Activated naive CD8-positive, alpha-beta T cell treated with anti-CD3 and anti-CD28 coated beads, Interleukin-2, amount 10 ng/mL, durations not matched to agents 7 days and 5 days (primary cell): ENCODE measurements around the gene CCDC134. TPM values are rescaled to one million over a fixed set of nuclear protein-coding genes. Genes with fewer than 3 reads are reported as not detected.
A peak's percentile ranks its signal among the peaks of the same experiment; 100 is the strongest.

ENCODE experiments used
- ATAC-seq: fragments of 150-1000 bp; cut with Tn5 transposase; one replicate; pipeline ENCODE4 v1.10.0; 2021; ENCODE audit warnings: low read depth, moderate library complexity
- POLR2A ChIA-PET: fragments of 350-600 bp; sonication (Branson Sonifier 250); formaldehyde crosslinking; loops from one replicate; lab custom pipeline; 2021; ENCODE audit warnings: antibody characterized with exemption; lab: Charles Lee
- DNase-seq: peaks from one replicate; pipeline ENCODE4 v3.0.0; 2021
- H3K27ac Mint-ChIP-seq: one replicate; pipeline ENCODE4 v1.8.0; 2022; ENCODE audit warnings: mild to moderate bottlenecking, mixed read lengths
- H3K27me3 Mint-ChIP-seq: one replicate; pipeline ENCODE4 v1.8.0; 2022; ENCODE audit warnings: mild to moderate bottlenecking, moderate library complexity, mixed read lengths
- H3K36me3 Mint-ChIP-seq: one replicate; pipeline ENCODE4 v1.8.0; 2021; ENCODE audit warnings: mild to moderate bottlenecking, mixed read lengths
- H3K4me1 Mint-ChIP-seq: one replicate; pipeline ENCODE4 v1.8.0; 2021; ENCODE audit warnings: mixed read lengths
- H3K4me3 Mint-ChIP-seq: one replicate; pipeline ENCODE4 v1.8.0; 2022; ENCODE audit warnings: mild to moderate bottlenecking, moderate library complexity, mixed read lengths
- H3K9me3 Mint-ChIP-seq: one replicate; pipeline ENCODE4 v1.8.0; 2021; ENCODE audit warnings: mixed read lengths
- total RNA-seq, 2 experiments: library from RNA; stranded (reverse); gene quantifications; one replicate each; pipeline ENCODE4 v1.2.3, GENCODE V29; 2021

Gene CCDC134
- total RNA-seq: 10 to 100 TPM; 28.2 to 29.2 TPM

DNA sequence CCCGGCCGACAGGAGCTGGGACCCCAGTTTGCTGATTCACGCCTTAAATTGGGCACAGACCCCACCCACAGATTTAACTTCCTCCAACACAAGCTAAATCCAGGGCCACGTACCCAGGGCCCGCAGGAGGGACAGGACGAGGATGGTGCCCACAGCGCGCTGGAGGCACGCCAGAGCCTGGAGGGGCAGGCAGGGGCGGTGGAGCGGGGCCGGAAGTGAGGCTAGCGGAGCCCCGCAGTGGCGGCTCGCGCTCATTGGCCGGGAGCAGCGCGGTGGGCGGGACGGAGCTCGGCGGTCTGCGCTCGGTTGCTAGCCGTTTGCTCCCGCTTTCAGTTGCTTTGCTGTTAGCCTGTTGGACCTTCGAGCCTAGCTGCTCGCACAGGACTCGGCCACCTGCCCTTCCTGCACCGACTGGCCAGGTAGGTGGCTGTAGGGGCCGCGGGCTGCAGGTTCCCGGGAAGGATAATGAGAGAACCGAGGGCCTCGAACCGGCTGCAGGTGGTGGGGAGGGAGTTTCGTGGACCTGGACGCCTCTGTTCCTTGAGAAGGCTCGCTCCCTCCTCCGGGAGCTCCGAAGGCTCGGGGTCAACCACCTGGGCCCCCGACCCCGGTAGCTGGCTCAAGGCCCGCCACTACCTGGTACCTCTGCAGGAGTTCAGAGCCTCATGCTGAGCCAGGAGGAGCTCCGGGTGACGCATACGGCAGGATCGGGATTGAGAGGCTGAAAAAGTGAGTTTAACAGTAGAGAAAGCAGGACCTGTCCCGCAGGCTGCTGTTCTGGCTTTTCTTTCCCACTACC, at the start of gene CCDC134:
TSS of gene CCDC134 (plus strand) at position 332 of the 799 bp plus-strand sequence. CDS start 8,212 bp downstream, outside the sequence.
- POLR2A ChIA-PET: interaction anchor here (0.6 to 5.7 kb wide), 34 partner anchors 9 to 814 kb away, joined by 3 to 250 read pairs (median 4); partner anchors contain the start of genes CENPM, DESI1, MEI1 and NDUFA6

DNA sequence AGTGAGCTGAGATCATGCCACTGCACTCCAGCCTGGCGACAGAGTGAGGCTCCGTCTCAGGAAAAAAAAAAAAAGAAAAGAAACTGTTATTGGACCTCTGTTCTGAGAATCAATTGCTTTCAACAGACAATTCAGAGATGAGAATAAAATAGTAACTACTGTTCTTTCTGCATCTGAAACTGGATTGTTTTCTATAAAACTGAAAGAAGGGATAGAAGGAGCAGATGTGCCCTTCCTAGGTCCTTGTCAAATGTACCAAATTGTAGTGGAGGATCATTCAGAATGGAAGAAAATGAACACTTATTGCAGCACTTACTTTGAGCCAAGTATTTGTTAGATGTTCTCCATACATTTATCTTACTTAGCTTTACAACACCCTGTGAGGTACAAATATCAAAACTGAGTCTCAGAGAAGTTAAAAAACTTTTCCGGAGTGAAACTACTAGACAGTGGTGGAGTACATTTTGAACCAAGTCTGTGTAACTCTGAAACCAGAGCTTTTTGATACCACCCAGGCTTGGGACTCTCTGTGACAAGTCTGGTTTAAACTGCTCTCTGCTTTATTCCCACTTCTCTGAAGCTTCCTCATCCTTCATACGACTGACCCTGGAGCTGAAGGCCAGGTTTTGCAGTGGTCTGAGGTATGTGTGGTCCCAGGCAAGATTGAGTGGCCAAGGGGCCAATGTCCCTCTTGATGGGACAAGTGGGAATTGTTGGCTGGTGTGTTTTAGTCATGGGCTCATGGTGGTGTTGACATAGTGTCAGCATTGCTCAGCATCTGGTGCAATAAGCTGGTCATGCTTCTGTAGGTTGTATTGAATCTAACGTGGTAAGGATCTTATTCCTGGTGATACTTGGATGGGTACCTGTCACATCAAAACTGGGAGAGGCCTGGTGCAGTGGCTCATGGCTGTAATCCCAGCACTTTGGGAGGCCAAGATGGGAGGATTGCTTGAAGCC, 48.2 kb upstream of the CCDC134 start:
- no peak overlapping the region for H3K27ac Mint-ChIP-seq
- H3K4me3 Mint-ChIP-seq: no peak overlapping the region
- H3K4me1 Mint-ChIP-seq: no peaks in the 10 kb centered on the region
- H3K27me3 Mint-ChIP-seq: peaks cover 12% of the 10 kb centered on the region
- DNase-seq: no peak
- H3K36me3 Mint-ChIP-seq: no peaks in the 10 kb centered on the region
- ATAC-seq: no peak
- POLR2A ChIA-PET: interaction anchor here (0.7 kb wide), 1 partner anchor 12 kb away, joined by 4 read pairs; no protein-coding TSS in a partner anchor
- no peaks in the 10 kb centered on the region for H3K9me3 Mint-ChIP-seq

More for the DNA sequence above, at the start of gene CCDC134:
- DNase-seq: peak; percentile 94
- ATAC-seq: peak; percentile 97
- Mint-ChIP-seq H3K27ac (peak within 1 kb of the TSS; percentile 97), H3K4me3 (peak within 1 kb of the TSS; percentile 98), H3K9me3 (no peaks in the 10 kb centered on the region), H3K27me3 (no peaks in the 10 kb centered on the region), H3K4me1 (peaks cover 40% of the 10 kb centered on the region), H3K36me3 (peaks cover 15% of the 10 kb centered on the region)

DNA sequence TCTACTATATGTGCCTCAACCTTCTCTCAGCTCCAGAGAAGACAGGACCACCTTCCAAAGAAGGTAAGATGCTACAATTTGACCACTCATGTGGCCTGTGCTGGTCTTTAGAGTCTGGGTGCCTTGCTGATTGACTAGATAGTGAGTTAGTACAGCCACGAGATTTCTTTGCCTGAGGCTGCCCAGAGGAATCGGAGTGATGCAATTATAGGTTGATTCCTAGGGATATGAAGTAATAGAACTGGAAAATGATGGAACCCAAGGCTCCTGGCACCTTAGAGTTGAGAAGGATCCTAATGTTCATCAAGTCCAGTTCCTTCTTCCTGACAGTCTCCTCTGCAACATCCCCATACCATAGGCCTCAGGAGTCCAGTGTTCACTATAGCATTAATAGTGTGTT, 46.5 kb upstream of the CCDC134 start:
- Mint-ChIP-seq H3K27ac (no peak overlapping the region), H3K4me3 (no peak overlapping the region)
- POLR2A ChIA-PET: no interaction called here

DNA sequence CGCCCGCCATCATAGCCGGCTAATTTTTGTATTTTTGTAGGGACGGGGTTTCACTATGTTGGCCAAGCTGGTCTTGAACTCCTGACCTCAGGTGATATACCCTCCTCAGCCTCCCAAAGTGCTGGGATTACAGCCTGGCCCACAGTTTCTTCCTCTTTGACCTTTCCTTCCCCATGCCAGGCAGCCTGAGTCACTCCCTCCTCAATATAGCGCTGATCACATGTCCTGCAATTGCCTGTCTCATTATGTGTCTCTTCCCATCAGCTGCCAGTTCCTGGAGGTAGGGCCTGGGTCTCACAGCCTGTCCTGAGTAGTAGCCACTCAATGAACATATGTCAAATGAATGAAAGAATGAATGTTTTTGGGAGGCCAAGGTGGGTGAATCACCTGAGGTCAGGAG, 43.0 kb upstream of the CCDC134 start:
- peaks cover 4% of the 10 kb centered on the region for H3K27me3 Mint-ChIP-seq
- no peaks in the 10 kb centered on the region for H3K9me3 Mint-ChIP-seq
- ATAC-seq: no peak

More for the DNA sequence above, 46.5 kb upstream of the CCDC134 start:
- Mint-ChIP-seq H3K4me1 (no peaks in the 10 kb centered on the region), H3K36me3 (no peaks in the 10 kb centered on the region), H3K27me3 (peaks cover 12% of the 10 kb centered on the region), H3K9me3 (no peaks in the 10 kb centered on the region)
- no peak for DNase-seq
- no peak for ATAC-seq

DNA sequence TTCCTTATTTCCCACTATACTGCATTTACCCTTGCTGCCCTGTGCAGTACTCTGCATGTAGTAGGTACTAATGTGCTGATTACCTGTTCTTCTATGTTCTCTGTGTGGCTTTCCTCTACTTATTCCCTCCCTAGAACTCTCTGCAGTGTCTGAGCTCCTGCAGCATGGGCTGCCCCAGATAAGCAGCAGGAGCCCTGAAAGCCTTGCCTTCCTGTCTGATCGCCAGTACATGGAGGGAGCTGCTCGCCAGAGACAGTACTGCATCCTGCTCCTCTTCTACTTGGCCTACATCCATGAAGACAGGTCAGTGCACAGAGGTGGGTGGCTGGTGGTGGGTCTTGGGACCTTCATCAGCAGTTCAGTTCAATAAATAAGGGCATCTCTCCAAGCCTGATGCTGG, 42.2 kb upstream of the CCDC134 start:
- ATAC-seq (no peak), DNase-seq (no peak)
- peaks cover 4% of the 10 kb centered on the region for H3K27me3 Mint-ChIP-seq
- POLR2A ChIA-PET: no interaction called here
- H3K36me3 Mint-ChIP-seq: no peaks in the 10 kb centered on the region
- H3K27ac Mint-ChIP-seq: no peak overlapping the region
- no peaks in the 10 kb centered on the region for H3K9me3 Mint-ChIP-seq
- no peak overlapping the region for H3K4me3 Mint-ChIP-seq
- H3K4me1 Mint-ChIP-seq: peaks cover 1% of the 10 kb centered on the region

More for the DNA sequence above, 43.0 kb upstream of the CCDC134 start:
- Mint-ChIP-seq H3K36me3 (no peaks in the 10 kb centered on the region), H3K27ac (no peak overlapping the region), H3K4me1 (no peaks in the 10 kb centered on the region), H3K4me3 (no peak overlapping the region)
- POLR2A ChIA-PET: no interaction called here
- no peak for DNase-seq

DNA sequence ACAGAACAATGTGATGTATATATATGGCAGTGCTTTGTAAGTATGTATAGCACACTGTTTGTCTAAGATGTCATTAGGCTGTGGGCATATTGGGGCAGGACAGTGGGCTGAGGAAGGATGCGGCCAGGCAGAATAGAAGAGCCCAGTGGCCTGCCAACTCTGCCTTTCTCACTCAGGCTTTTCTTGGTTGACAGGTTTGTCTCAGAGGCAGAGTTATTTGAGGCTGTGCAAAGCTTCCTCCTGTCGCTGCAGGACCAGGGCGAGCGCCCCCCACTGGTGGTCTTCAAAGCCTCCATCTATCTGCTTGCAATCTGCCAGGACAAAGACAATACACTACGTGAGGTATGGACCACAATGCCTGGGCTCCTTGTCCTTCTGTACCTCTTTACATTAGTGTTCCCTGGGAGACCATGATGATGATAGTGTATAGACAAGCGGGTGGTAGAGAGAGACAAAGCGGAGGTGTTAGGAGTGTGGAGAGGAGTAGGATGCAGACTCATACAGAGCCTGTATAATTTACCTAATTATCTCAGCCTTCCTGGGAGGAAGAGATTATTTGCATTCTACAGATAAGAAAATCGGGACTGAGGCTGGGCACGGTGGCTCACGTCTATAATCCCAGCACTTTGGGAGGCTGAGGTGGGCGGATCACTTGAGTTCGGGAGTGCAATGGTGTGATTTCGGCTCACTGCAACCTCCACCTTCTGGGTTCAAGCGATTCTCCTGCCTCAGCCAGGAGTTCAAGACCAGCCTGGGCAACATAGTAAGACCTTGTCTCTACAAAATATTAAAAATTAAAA, 37.3 kb upstream of the CCDC134 start:
- peaks cover 1% of the 10 kb centered on the region for H3K4me1 Mint-ChIP-seq
- no peak overlapping the region for H3K27ac Mint-ChIP-seq
- ATAC-seq (no peak), DNase-seq (peak; percentile 48)
- no peaks in the 10 kb centered on the region for H3K27me3 Mint-ChIP-seq
- H3K9me3 Mint-ChIP-seq: no peaks in the 10 kb centered on the region
- no peak overlapping the region for H3K4me3 Mint-ChIP-seq
- POLR2A ChIA-PET: no interaction called here
- no peaks in the 10 kb centered on the region for H3K36me3 Mint-ChIP-seq

DNA sequence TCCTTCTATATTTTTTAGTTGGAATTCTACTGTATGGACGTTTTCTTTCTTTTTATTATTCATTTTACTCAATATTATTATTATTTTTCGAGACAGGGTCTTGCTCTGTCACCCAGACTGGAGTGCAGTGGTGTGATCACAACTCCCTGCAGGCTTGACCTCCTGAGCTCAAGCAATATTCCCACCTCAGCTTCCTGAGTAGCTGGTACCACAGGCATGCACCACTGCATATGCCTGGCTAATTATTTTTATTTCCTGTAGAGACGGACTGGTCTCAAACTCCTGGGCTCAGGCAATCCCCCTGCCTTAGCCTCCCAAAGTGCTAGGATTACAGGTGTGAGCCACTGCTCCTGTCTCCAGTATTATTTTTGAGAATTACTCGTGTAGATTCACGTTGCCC, 34.0 kb upstream of the CCDC134 start:
- no peak for ATAC-seq
- DNase-seq: no peak
- Mint-ChIP-seq H3K27me3 (peaks cover 2% of the 10 kb centered on the region), H3K9me3 (no peaks in the 10 kb centered on the region), H3K36me3 (no peaks in the 10 kb centered on the region), H3K4me1 (peaks cover 1% of the 10 kb centered on the region), H3K27ac (no peak overlapping the region), H3K4me3 (no peak overlapping the region)
- POLR2A ChIA-PET: no interaction called here

DNA sequence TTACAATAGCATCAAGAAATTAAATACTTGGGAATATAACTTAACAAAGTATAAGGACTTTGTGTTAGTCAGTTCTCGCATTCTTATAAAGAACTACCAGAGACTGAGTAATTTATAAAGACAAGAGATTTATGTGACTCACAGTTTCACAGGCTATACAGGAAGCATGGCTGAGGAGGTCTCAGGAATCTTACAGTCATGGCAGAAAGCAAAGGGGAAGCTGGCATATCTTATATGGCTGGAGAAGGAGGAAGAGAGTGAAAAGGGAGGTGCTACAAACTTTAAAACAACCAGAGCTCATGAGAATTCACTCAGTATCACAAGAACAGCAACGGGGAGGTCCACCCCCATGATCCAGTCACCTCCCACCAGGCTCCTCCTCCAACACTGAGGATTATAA, 32.0 kb upstream of the CCDC134 start:
- no peak for ATAC-seq
- Mint-ChIP-seq H3K4me3 (no peak overlapping the region), H3K27me3 (peaks cover 2% of the 10 kb centered on the region), H3K4me1 (no peaks in the 10 kb centered on the region), H3K27ac (no peak overlapping the region), H3K9me3 (no peaks in the 10 kb centered on the region), H3K36me3 (no peaks in the 10 kb centered on the region)
- POLR2A ChIA-PET: interaction anchor here (2.4 kb wide), 1 partner anchor 13 kb away, joined by 9 read pairs; no protein-coding TSS in a partner anchor
- no peak for DNase-seq

DNA sequence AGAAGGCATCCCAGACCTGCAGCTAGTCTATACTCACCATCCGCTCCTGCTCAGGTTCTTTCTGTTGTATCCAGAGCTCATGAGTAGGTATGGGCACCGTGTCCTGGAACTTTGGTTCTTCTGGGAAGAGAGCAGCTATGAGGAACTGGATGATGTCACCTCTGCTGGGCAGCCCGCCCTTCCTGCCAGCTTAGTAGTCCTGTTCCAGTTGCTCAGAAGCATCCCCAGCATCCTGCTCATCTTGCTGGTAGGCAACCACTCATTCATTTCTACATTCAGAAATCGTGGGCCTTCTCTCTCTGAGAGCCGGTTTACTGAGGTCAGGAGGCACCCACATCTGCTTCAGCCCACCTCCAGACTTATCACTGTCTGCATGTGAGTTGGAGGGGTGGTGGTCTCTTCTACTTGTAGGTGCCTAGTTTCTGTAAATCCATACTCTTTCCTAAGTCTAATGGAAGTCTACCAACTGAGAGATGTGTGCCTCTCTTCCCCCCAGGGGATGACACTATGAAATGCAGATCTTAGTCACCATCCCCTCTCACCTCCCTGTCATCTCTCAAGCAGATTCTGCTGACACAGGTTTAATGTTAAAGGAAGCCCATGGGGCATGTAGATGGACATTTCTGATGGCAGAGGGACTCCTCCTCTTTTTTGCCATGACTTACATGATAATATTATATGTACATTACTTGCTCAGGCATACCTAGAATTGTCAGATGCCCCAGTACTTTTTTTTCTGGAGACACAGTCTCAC, 29.6 kb upstream of the CCDC134 start:
- POLR2A ChIA-PET: interaction anchor here (0.9 kb wide), 1 partner anchor 10 kb away, joined by 5 read pairs; no protein-coding TSS in a partner anchor
- Mint-ChIP-seq H3K4me3 (no peak overlapping the region), H3K27ac (no peak overlapping the region)

DNA sequence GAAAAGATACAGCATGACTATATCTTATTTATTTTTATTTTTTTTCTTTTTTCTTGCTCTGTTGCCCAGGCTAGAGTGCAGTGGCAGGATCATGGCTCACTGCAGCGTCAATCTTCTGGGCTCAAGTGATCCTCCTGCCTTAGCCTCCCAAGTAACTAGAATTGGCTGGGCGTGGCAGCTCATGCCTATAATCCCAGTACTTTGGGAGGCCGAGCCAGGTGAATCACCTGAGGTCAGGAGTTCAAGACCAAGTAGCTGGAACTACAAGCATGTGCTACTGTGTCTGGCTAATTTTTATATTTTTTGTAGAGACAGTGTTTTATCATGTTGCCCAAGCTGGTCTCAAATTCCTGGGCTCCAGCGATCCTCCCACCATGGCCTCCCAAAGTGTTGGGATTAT, 28.3 kb upstream of the CCDC134 start:
- Mint-ChIP-seq H3K9me3 (no peaks in the 10 kb centered on the region), H3K27ac (no peak overlapping the region), H3K4me3 (no peak overlapping the region), H3K27me3 (peaks cover 2% of the 10 kb centered on the region), H3K4me1 (no peaks in the 10 kb centered on the region), H3K36me3 (no peaks in the 10 kb centered on the region)
- ATAC-seq (no peak), DNase-seq (no peak)
- POLR2A ChIA-PET: interaction anchor here (0.6 kb wide), 1 partner anchor 15 kb away, joined by 3 read pairs; no protein-coding TSS in a partner anchor

More for the DNA sequence above, 29.6 kb upstream of the CCDC134 start:
- Mint-ChIP-seq H3K36me3 (no peaks in the 10 kb centered on the region), H3K4me1 (no peaks in the 10 kb centered on the region), H3K27me3 (peaks cover 2% of the 10 kb centered on the region), H3K9me3 (no peaks in the 10 kb centered on the region)
- no peak for ATAC-seq
- DNase-seq: no peak

DNA sequence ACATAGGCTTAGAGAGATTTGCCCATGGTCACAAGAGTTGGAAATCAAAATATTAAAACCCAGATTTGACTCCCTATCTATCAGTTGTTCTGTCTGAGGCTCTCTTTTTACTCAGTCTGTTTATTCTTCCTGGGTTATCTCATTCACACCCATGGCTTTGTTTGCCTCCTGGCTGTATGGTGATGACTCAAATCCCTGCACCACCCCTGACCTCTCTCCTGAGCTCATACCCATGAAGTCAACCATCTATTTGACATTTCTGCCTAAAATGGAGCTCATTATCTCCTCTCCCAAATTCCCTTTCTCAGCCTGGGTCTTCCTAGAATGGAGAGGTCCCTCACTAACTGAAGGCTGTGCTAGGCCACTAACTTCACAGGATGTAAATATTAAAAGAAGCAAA, 27.8 kb upstream of the CCDC134 start:
- Mint-ChIP-seq H3K4me3 (no peak overlapping the region), H3K4me1 (peaks cover under 1% of the 10 kb centered on the region), H3K27me3 (peaks cover 2% of the 10 kb centered on the region), H3K27ac (no peak overlapping the region), H3K36me3 (no peaks in the 10 kb centered on the region), H3K9me3 (no peaks in the 10 kb centered on the region)
- DNase-seq: no peak
- ATAC-seq: no peak
- POLR2A ChIA-PET: interaction anchor here (0.6 kb wide), 1 partner anchor 15 kb away, joined by 3 read pairs; no protein-coding TSS in a partner anchor

DNA sequence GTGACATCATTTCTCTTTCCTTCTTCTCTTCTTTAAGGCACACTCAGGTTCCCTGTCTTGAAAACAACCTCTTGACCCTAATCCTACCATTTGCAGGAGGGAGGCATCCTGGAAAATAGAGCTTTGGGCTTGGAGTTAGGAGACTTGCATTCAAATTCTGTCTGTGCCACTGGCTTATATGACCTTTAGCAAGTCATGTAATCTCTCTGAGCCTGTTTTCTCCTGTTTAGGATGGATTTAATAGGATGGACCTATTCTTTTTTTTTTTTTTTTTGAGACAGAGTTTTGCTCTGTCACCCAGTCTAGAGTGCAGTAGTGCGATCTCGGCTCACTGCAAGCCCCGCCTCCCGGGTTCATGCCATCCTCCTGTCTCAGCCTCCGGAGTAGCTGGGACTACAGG, 25.1 kb upstream of the CCDC134 start:
- Mint-ChIP-seq H3K4me1 (peaks cover 11% of the 10 kb centered on the region), H3K36me3 (no peaks in the 10 kb centered on the region), H3K9me3 (no peaks in the 10 kb centered on the region), H3K27me3 (no peaks in the 10 kb centered on the region), H3K27ac (no peak overlapping the region), H3K4me3 (no peak overlapping the region)
- POLR2A ChIA-PET: interaction anchor here (0.7 to 1.0 kb wide), 2 partner anchors 25 to 87 kb away, joined by 3 to 4 read pairs; partner anchors contain the start of gene CCDC134
- no peak for DNase-seq
- no peak for ATAC-seq
